Measurements from ENCODE around the gene NR2F1-AS1.

- peak in 2 of 4 experiments; percentile 7 to 15 for TF ChIP-seq CTCF (IDR thresholded peaks at IDR 0.05)
- no peak for TF ChIP-seq POLR2A (IDR thresholded peaks at IDR 0.05)
- TF ChIP-seq POLR2AphosphoS5 (IDR thresholded peaks at IDR 0.05) = peak; percentile 68
These were observed 2.0 kb downstream of the NR2F1-AS1 start for GRCh38 chr5:93578813-93579691.
